Ovary (tissue), 9 donors: ENCODE measurements around the gene COMMD9. TPM values are rescaled to one million over a fixed set of nuclear protein-coding genes. Genes with fewer than 3 reads are reported as not detected.

Experiments
- DNase-seq, 5 donors: peaks; one replicate each; pipeline ENCODE4 v3.0.0-alpha.2; 2019 to 2020
- H3K27ac ChIP-seq, 2 donors: fragments of 200-600 bp; one replicate each; pipeline versions ENCODE4 v1.5.1 to v1.8.0; 2019 to 2022
- H3K27me3 ChIP-seq: fragments of 200-600 bp; one replicate; pipeline ENCODE4 v1.8.0; 2022
- H3K36me3 ChIP-seq: fragments of 200-600 bp; sonication (generic); one replicate; pipeline ENCODE4 v1.5.1; 2019
- H3K4me1 ChIP-seq: one replicate; pipeline ENCODE4 v1.8.1; 2013; ENCODE audit warnings: mild to moderate bottlenecking, moderate library complexity; ENCODE audit not compliant: insufficient read depth
- H3K4me3 ChIP-seq: fragments of 200-600 bp; sonication (generic); one replicate; pipeline ENCODE4 v1.5.1; 2017
- H3K9me3 ChIP-seq, 2 donors: fragments of 200-600 bp in 1 of 2; sonication (generic) in 1 of 2; one replicate each; pipeline versions ENCODE4 v1.5.1 to v1.8.1; 2013 to 2019; ENCODE audit warnings: mild to moderate bottlenecking in 1 of 2, moderate library complexity in 1 of 2
- EP300 ChIP-seq: sonication (generic); formaldehyde crosslinking; IDR thresholded peaks from one replicate; pipeline ENCODE4 v1.6.1; 2017; ENCODE audit warnings: antibody characterized with exemption
- POLR2A ChIP-seq: fragments of 450-650 bp; IDR thresholded peaks from one replicate; pipeline ENCODE4 v1.6.1; 2017; ENCODE audit warnings: antibody characterized with exemption, mild to moderate bottlenecking, moderate library complexity
- WGBS, 3 donors: extraction: QIAGEN DNeasy Blood & Tissue Kit in 1 of 3; methylation state at CpG; one replicate each; pipeline versions ENCODE4 v1.1.5 to v1.1.7; 2013 to 2017; 5-methylcytosine and 5-hydroxymethylcytosine counted together
- intact Hi-C, 4 donors: fragments of 100-400 bp; cut with DNase I; formaldehyde crosslinking; loops; one replicate each; pipeline versions ENCODE4 v1.11.0 to v1.15.1; 2022 to 2023
- polyA plus RNA-seq, 2 donors: library from polyadenylated mRNA; stranded (reverse); fragments of 200-250 nt in 1 of 2; fragments of 350-450 nt in 1 of 2; fragmentation: Illumina TruSeq in 1 of 2; extraction: RNeasy Lipid Tissue Mini Kit (QIAGEN cat#74804) in 1 of 2; gene quantifications; one replicate each; pipeline ENCODE4 v1.2.3, GENCODE V29; 2013 to 2014
- total RNA-seq, 7 donors: library from RNA; depleted of rRNA in 2 of 7; stranded (reverse); fragments of >200 nt in 2 of 7; fragmentation: NEBNext Ultra II Directional in 3 of 7; extraction: Animal tissue kit (Norgen Biotek cat#: 25700) in 3 of 7; gene quantifications; one replicate each; pipeline versions ENCODE4 v1.1.0 to v1.2.4, GENCODE V29; 2016 to 2023
- TF ChIP-seq, protein P1 (sequence below), 3 donors: fragments of 450-650 bp in 2 of 3; fragments of 200-600 bp in 1 of 3; IDR thresholded peaks; one replicate each; pipeline versions ENCODE4 v1.5.1 to v1.8.0; 2016 to 2022; ENCODE audit warnings: antibody characterized with exemption in 3 of 3, mild to moderate bottlenecking in 1 of 3
- donor health status: DM: no; HTN: no; CAD: no; lungs with moderate emphysema.
- donor health status: DM: no; HTN: no; CAD: no.
- donor health status: Bipolar disorder and iron deficiency.
- donor health status: DM: yes; HTN: yes; CAD: no.
- donor health status: DM: no; HTN: no; CAD: no.
- donor health status: DM: yes; HTN: yes; CAD: no.

The COMMD9 gene
- total and polyA plus RNA-seq, 9 donors: 18.4 to 51.5 (median 33.0) TPM

- H3K36me3 ChIP-seq: no peaks in the 10 kb centered on the region
- H3K27ac ChIP-seq: no peak overlapping the region
- no peaks in the 10 kb centered on the region for H3K4me1 ChIP-seq
- H3K9me3 ChIP-seq: no peaks in the 10 kb centered on the region
- TF ChIP-seq POLR2A: no peak
- no peak for TF ChIP-seq EP300
- TF ChIP-seq, protein P1, sequence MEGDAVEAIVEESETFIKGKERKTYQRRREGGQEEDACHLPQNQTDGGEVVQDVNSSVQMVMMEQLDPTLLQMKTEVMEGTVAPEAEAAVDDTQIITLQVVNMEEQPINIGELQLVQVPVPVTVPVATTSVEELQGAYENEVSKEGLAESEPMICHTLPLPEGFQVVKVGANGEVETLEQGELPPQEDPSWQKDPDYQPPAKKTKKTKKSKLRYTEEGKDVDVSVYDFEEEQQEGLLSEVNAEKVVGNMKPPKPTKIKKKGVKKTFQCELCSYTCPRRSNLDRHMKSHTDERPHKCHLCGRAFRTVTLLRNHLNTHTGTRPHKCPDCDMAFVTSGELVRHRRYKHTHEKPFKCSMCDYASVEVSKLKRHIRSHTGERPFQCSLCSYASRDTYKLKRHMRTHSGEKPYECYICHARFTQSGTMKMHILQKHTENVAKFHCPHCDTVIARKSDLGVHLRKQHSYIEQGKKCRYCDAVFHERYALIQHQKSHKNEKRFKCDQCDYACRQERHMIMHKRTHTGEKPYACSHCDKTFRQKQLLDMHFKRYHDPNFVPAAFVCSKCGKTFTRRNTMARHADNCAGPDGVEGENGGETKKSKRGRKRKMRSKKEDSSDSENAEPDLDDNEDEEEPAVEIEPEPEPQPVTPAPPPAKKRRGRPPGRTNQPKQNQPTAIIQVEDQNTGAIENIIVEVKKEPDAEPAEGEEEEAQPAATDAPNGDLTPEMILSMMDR (IDR thresholded peaks at IDR 0.05): no peak
- H3K4me3 ChIP-seq: no peak overlapping the region
- intact Hi-C loops: no loop called here
- DNase-seq: no peak
- 66 to 82% (median 79%) methylated on average over 14 of the region's 14 CpGs for WGBS, 3 donors
- no peaks in the 10 kb centered on the region for H3K27me3 ChIP-seq
Observed at GRCh38 chr11:36222831-36223635, 66.2 kb downstream of the COMMD9 start.

Other genes with a start within 250 kb of the COMMD9 start
- 10 to 100 TPM in 6 of 7 donors, 1 to 10 TPM in 1; 5.9 to 56.3 (median 26.2) TPM for gene PRR5L, start 6.9 kb upstream of the COMMD9 start, total RNA-seq
- 10 to 100 TPM in 1 of 2 donors, 1 to 10 TPM in 1; 9.2 to 13.8 TPM for gene PRR5L, start 6.9 kb upstream of the COMMD9 start, polyA plus RNA-seq
- gene TRAF6, start 220.8 kb upstream of the COMMD9 start, total RNA-seq: 10 to 100 TPM in 6 of 7 donors, 1 to 10 TPM in 1; 8.7 to 16.4 (median 13.9) TPM
- gene TRAF6, start 220.8 kb upstream of the COMMD9 start, polyA plus RNA-seq: 10 to 100 TPM in 1 of 2 donors, 1 to 10 TPM in 1; 4.9 to 18.2 TPM